ENCODE measurements around the gene CCL21.
"Not testable (repeated sequence)": the region's sequence is repeated elsewhere in the genome, so short reads cannot be mapped to it uniquely, and the experiment has no call there.

CCL21 gene

GRCh38 chr9:34710023-34710422, at the start of gene CCL21:
Gene CCL21, minus strand, starts transcription at chr9:34710136. Its CDS starts 70 bp downstream, at chr9:34710066.
- DNase-seq (ENCODE audit: low read depth in 1 of 2, low spot score in 1 of 2) = no peak

GRCh38 chr9:34759432-34760134, 49.6 kb upstream of the CCL21 start:
- DNase-seq (ENCODE audit: low read depth in 1 of 2, low spot score in 1 of 2) = no peak

- DNase-seq (ENCODE audit: low read depth in 1 of 2, low spot score in 1 of 2) = not testable (repeated sequence)
Observed at GRCh38 chr9:34750320-34750719, 40.4 kb upstream of the CCL21 start.

GRCh38 chr9:34746526-34746925, 36.6 kb upstream of the CCL21 start:
- DNase-seq (ENCODE audit: low read depth in 1 of 2, low spot score in 1 of 2) = no peak

GRCh38 chr9:34744295-34745221, 34.6 kb upstream of the CCL21 start:
- DNase-seq (ENCODE audit: low read depth in 1 of 2, low spot score in 1 of 2) = no peak

- no peak for DNase-seq (ENCODE audit: low read depth in 1 of 2, low spot score in 1 of 2)
Observed at GRCh38 chr9:34742710-34743109, 32.8 kb upstream of the CCL21 start.

- DNase-seq (ENCODE audit: low read depth in 1 of 2, low spot score in 1 of 2) = no peak
Observed at GRCh38 chr9:34741628-34742027, 31.7 kb upstream of the CCL21 start.

- DNase-seq (ENCODE audit: low read depth in 1 of 2, low spot score in 1 of 2) = not testable (repeated sequence)
Observed at GRCh38 chr9:34740176-34740575, 30.2 kb upstream of the CCL21 start.

GRCh38 chr9:34737677-34738260, 27.8 kb upstream of the CCL21 start:
- no peak for DNase-seq (ENCODE audit: low read depth in 1 of 2, low spot score in 1 of 2)

GRCh38 chr9:34734720-34735119, 24.8 kb upstream of the CCL21 start:
- no peak for DNase-seq (ENCODE audit: low read depth in 1 of 2, low spot score in 1 of 2)

- no peak for DNase-seq (ENCODE audit: low read depth in 1 of 2, low spot score in 1 of 2)
Observed at GRCh38 chr9:34732886-34733285, 22.9 kb upstream of the CCL21 start.

GRCh38 chr9:34732478-34732877, 22.5 kb upstream of the CCL21 start:
- DNase-seq (ENCODE audit: low read depth in 1 of 2, low spot score in 1 of 2) = no peak

GRCh38 chr9:34723141-34723540, 13.2 kb upstream of the CCL21 start:
- no peak for DNase-seq (ENCODE audit: low read depth in 1 of 2, low spot score in 1 of 2)

- DNase-seq (ENCODE audit: low read depth in 1 of 2, low spot score in 1 of 2) = not testable (repeated sequence)
Observed at GRCh38 chr9:34719769-34720025, 9.8 kb upstream of the CCL21 start.

GRCh38 chr9:34719021-34719768, 9.3 kb upstream of the CCL21 start:
- DNase-seq (ENCODE audit: low read depth in 1 of 2, low spot score in 1 of 2) = no peak

GRCh38 chr9:34717996-34718614, 8.2 kb upstream of the CCL21 start:
- no peak for DNase-seq (ENCODE audit: low read depth in 1 of 2, low spot score in 1 of 2)

- DNase-seq (ENCODE audit: low read depth in 1 of 2, low spot score in 1 of 2) = no peak
Observed at GRCh38 chr9:34716711-34717110, 6.8 kb upstream of the CCL21 start.

GRCh38 chr9:34715639-34716215, 5.8 kb upstream of the CCL21 start:
- no peak for DNase-seq (ENCODE audit: low read depth in 1 of 2, low spot score in 1 of 2)

GRCh38 chr9:34714007-34714406, 4.1 kb upstream of the CCL21 start:
- no peak for DNase-seq (ENCODE audit: low read depth in 1 of 2, low spot score in 1 of 2)

GRCh38 chr9:34712140-34712539, 2.2 kb upstream of the CCL21 start:
- DNase-seq (ENCODE audit: low read depth in 1 of 2, low spot score in 1 of 2) = no peak
